OCI-LY7 (cell line): Measurements from ENCODE around the gene CHI3L2. TPM values are rescaled to one million over a fixed set of nuclear protein-coding genes. Genes with fewer than 3 reads are reported as not detected.

ENCODE experiments used
- BruUV-seq: library from RNA; stranded (reverse); fragments of 400-500 nt; replicated peaks from 2 replicates; lab custom pipeline; 2021; lab: Mats Ljungman, UMichigan
- CTCF ChIA-PET: fragments of 300-600 bp; sonication (Branson Sonifier 250); formaldehyde crosslinking; loops from one replicate; lab custom pipeline; 2022; ENCODE audit warnings: antibody characterized with exemption; ENCODE audit not compliant: unreplicated experiment; lab: Charles Lee
- POLR2A ChIA-PET: fragments of 300-600 bp; sonication (Branson Sonifier 250); formaldehyde crosslinking; loops from one replicate; lab custom pipeline; 2022; ENCODE audit warnings: antibody characterized with exemption; lab: Charles Lee
- DNase-seq: peaks from one replicate; pipeline ENCODE4 v3.0.0-alpha.2; 2015; ENCODE audit warnings: low spot score
- H2AFZ ChIP-seq: fragments of 200-600 bp; sonication (generic), shearing (Covaris generic); 2 replicates; pipeline ENCODE4 v1.6.1; 2014; ENCODE audit warnings: mild to moderate bottlenecking, antibody characterized with exemption, low read length, moderate library complexity
- H3K27ac ChIP-seq: fragments of 200-600 bp; sonication (generic); 2 replicates; pipeline ENCODE4 v1.5.1; 2014; ENCODE audit warnings: mixed run types, low read depth, mild to moderate bottlenecking, moderate library complexity, low read length, inconsistent platforms; ENCODE audit not compliant: poor library complexity, severe bottlenecking
- H3K36me3 ChIP-seq: fragments of 200-600 bp; sonication (generic); 2 replicates; pipeline ENCODE4 v1.6.1; 2014; ENCODE audit warnings: mild to moderate bottlenecking, antibody characterized with exemption, low read length, moderate library complexity, mixed read lengths; ENCODE audit not compliant: insufficient read depth
- H3K4me1 ChIP-seq: fragments of 200-600 bp; sonication (generic); 2 replicates; pipeline ENCODE4 v1.5.1; 2014; ENCODE audit warnings: mild to moderate bottlenecking, low read length; ENCODE audit not compliant: insufficient read depth, poor library complexity, severe bottlenecking
- H3K4me2 ChIP-seq: fragments of 200-600 bp; sonication (generic); 2 replicates; pipeline ENCODE4 v1.6.1; 2014; ENCODE audit warnings: mild to moderate bottlenecking, low read length
- H3K4me3 ChIP-seq: fragments of 200-600 bp; sonication (generic); 2 replicates; pipeline ENCODE4 v1.5.1; 2014; ENCODE audit warnings: mild to moderate bottlenecking, low read depth, low read length; ENCODE audit not compliant: poor library complexity, severe bottlenecking
- H3K79me2 ChIP-seq: fragments of 200-600 bp; sonication (generic); 2 replicates; pipeline ENCODE4 v1.6.1; 2016; ENCODE audit warnings: low read depth, mild to moderate bottlenecking, low read length, moderate library complexity, mixed read lengths; ENCODE audit not compliant: insufficient read depth
- H3K9me2 ChIP-seq: fragments of 200-600 bp; sonication (generic); 2 replicates; pipeline ENCODE4 v1.6.1; 2016; ENCODE audit warnings: mild to moderate bottlenecking, low read length, mixed read lengths; ENCODE audit not compliant: insufficient read depth
- H3K9me3 ChIP-seq: fragments of 200-600 bp; sonication (generic); 2 replicates; pipeline ENCODE4 v1.6.1; 2014; ENCODE audit warnings: mild to moderate bottlenecking, mixed run types, low read length, mixed read lengths
- H4K20me1 ChIP-seq: fragments of 200-600 bp; sonication (generic); 2 replicates; pipeline ENCODE4 v1.6.1; 2014; ENCODE audit warnings: mild to moderate bottlenecking, antibody characterized with exemption, low read length, moderate library complexity, mixed read lengths; ENCODE audit not compliant: insufficient read depth
- CTCF ChIP-seq: fragments of 200-600 bp; sonication (generic); conservative IDR thresholded peaks from 2 replicates; pipeline ENCODE4 v1.5.1; 2014; ENCODE audit warnings: mild to moderate bottlenecking, antibody characterized with exemption, low read length, moderate library complexity, mixed read lengths
- EZH2phosphoT487 ChIP-seq: fragments of 200-600 bp; sonication (generic); IDR thresholded peaks from 2 replicates; pipeline ENCODE4 v1.6.1; 2018; ENCODE audit warnings: low read depth, borderline replicate concordance, mild to moderate bottlenecking, mixed run types, antibody characterized with exemption, low read length, moderate library complexity, mixed read lengths
- intact Hi-C: fragments of 100-400 bp; cut with micrococcal nuclease; formaldehyde crosslinking; loops from one replicate; pipeline ENCODE4 v1.10.0; 2022; ENCODE audit not compliant: unreplicated experiment
- total RNA-seq, 2 experiments: library from RNA; depleted of rRNA in 1 of 2; stranded (reverse); fragments of >200 nt in 1 of 2; shearing (Covaris generic) in 1 of 2; gene quantifications; 2 replicates each; pipeline ENCODE4 v1.2.3, GENCODE V29; 2014 to 2022

Gene CHI3L2
- total RNA-seq, 2 experiments from 2014 or later, result 37.1 to 88.7 TPM

- no peaks in the 10 kb centered on the region for H3K9me3 ChIP-seq
- no peak overlapping the region for H3K27ac ChIP-seq
- H3K4me1 ChIP-seq, result no peaks in the 10 kb centered on the region
- DNase-seq, result no peak
- POLR2A ChIA-PET, result interaction anchor here (0.9 to 1.9 kb wide), 5 partner anchors 9 to 32 kb away, joined by 3 to 5 read pairs (median 4); no protein-coding TSS in a partner anchor
- no peak overlapping the region for H3K4me3 ChIP-seq
- peaks cover 96% of the 10 kb centered on the region for H3K36me3 ChIP-seq
- H3K4me2 ChIP-seq, result no peak overlapping the region
- H2AFZ ChIP-seq, result no peak overlapping the region
- TF ChIP-seq EZH2phosphoT487 (no peak), CTCF (no peak)
- intact Hi-C loops, result loop anchor here (5.0 kb wide), 1 partner anchor 150 kb away; no protein-coding TSS in a partner anchor
- CTCF ChIA-PET, result interaction anchor here (1.1 kb wide), 1 partner anchor 37 kb away, joined by 3 read pairs; no protein-coding TSS in a partner anchor
- no TSS peak for BruUV-seq
- no peaks in the 10 kb centered on the region for H4K20me1 ChIP-seq
- no peaks in the 10 kb centered on the region for H3K9me2 ChIP-seq
- H3K79me2 ChIP-seq, result no peaks in the 10 kb centered on the region
Measured at GRCh38 chr1:111182052-111182451, 45.5 kb upstream of the CHI3L2 start.

GRCh38 chr1:111183308-111184069, 44.0 kb upstream of the CHI3L2 start:
- no peaks in the 10 kb centered on the region for H4K20me1 ChIP-seq
- intact Hi-C loops, result loop anchor here (5.0 kb wide), 1 partner anchor 149 kb away; no protein-coding TSS in a partner anchor
- no peaks in the 10 kb centered on the region for H3K9me2 ChIP-seq
- H3K79me2 ChIP-seq, result no peaks in the 10 kb centered on the region
- no peak overlapping the region for H3K4me2 ChIP-seq
- H2AFZ ChIP-seq, result no peak overlapping the region
- H3K4me3 ChIP-seq, result no peak overlapping the region
- TF ChIP-seq CTCF (no peak), EZH2phosphoT487 (no peak)
- POLR2A ChIA-PET, result interaction anchor here (0.6 to 1.9 kb wide), 10 partner anchors 8 to 1614 kb away, joined by 3 to 5 read pairs (median 4); no protein-coding TSS in a partner anchor
- BruUV-seq, result no TSS peak
- H3K36me3 ChIP-seq, result peaks cover 96% of the 10 kb centered on the region
- no peak overlapping the region for H3K27ac ChIP-seq
- no peaks in the 10 kb centered on the region for H3K9me3 ChIP-seq
- DNase-seq, result no peak
- CTCF ChIA-PET, result no interaction called here
- no peaks in the 10 kb centered on the region for H3K4me1 ChIP-seq

- intact Hi-C loops, result loop anchor here (5.0 kb wide), 1 partner anchor 148 kb away; no protein-coding TSS in a partner anchor
- Histone ChIP-seq H3K4me1 (no peaks in the 10 kb centered on the region), H3K79me2 (no peaks in the 10 kb centered on the region), H3K4me3 (no peak overlapping the region), H2AFZ (no peak overlapping the region), H4K20me1 (no peaks in the 10 kb centered on the region), H3K36me3 (peaks cover 96% of the 10 kb centered on the region), H3K27ac (no peak overlapping the region), H3K9me2 (no peaks in the 10 kb centered on the region), H3K4me2 (no peak overlapping the region), H3K9me3 (no peaks in the 10 kb centered on the region)
- DNase-seq, result no peak
- CTCF ChIA-PET, result no interaction called here
- BruUV-seq, result no TSS peak
- TF ChIP-seq EZH2phosphoT487, result no peak
- no peak for TF ChIP-seq CTCF
- POLR2A ChIA-PET, result interaction anchor here (0.7 to 1.4 kb wide), 4 partner anchors 8 to 121 kb away, joined by 3 to 5 read pairs (median 4); no protein-coding TSS in a partner anchor
Measured at GRCh38 chr1:111184663-111185062, 42.9 kb upstream of the CHI3L2 start.
